H9 (cell line): ENCODE measurements around the gene FBXO38. TPM values are rescaled to one million over a fixed set of nuclear protein-coding genes. Genes with fewer than 3 reads are reported as not detected.

Experiments used
- DNase-seq: peaks from one replicate; pipeline ENCODE4 v3.0.0-alpha.2; 2017
- H2AFZ ChIP-seq: one replicate; pipeline ENCODE4 v1.6.1; 2013; ENCODE audit warnings: mild to moderate bottlenecking, low read length, control low read depth, moderate library complexity
- H2AK5ac ChIP-seq: 2 replicates; pipeline ENCODE4 v1.6.1; 2013; ENCODE audit warnings: low read length, control low read depth, mixed read lengths; ENCODE audit not compliant: insufficient read length
- H2BK120ac ChIP-seq: one replicate; pipeline ENCODE4 v1.6.1; 2013; ENCODE audit warnings: low read depth, mild to moderate bottlenecking, low read length, control low read depth, inconsistent platforms; ENCODE audit not compliant: poor library complexity, severe bottlenecking
- H2BK12ac ChIP-seq: 2 replicates; pipeline ENCODE4 v1.6.1; 2013; ENCODE audit warnings: low read length, control low read depth, mixed read lengths, low read depth; ENCODE audit not compliant: insufficient read length
- H2BK15ac ChIP-seq: 2 replicates; pipeline ENCODE4 v1.6.1; 2013; ENCODE audit warnings: low read depth, low read length, control low read depth
- H2BK20ac ChIP-seq: one replicate; pipeline ENCODE4 v1.6.1; 2013; ENCODE audit warnings: low read depth, mild to moderate bottlenecking, low read length, control low read depth, inconsistent platforms; ENCODE audit not compliant: poor library complexity, severe bottlenecking
- H2BK5ac ChIP-seq: 2 replicates; pipeline ENCODE4 v1.6.1; 2013; ENCODE audit warnings: low read length, control low read depth, mixed read lengths; ENCODE audit not compliant: insufficient read length
- H3K14ac ChIP-seq: 2 replicates; pipeline ENCODE4 v1.6.1; 2013; ENCODE audit warnings: low read length, control low read depth; ENCODE audit not compliant: insufficient read depth
- H3K18ac ChIP-seq: 2 replicates; pipeline ENCODE4 v1.6.1; 2013; ENCODE audit warnings: low read depth, mild to moderate bottlenecking, mixed read lengths, low read length, control low read depth; ENCODE audit not compliant: insufficient read length
- H3K23ac ChIP-seq: 2 replicates; pipeline ENCODE4 v1.6.1; 2013; ENCODE audit warnings: low read length, control low read depth, mixed read lengths, low read depth; ENCODE audit not compliant: insufficient read length
- H3K23me2 ChIP-seq: 2 replicates; pipeline ENCODE4 v1.6.1; 2013; ENCODE audit warnings: low read depth, mild to moderate bottlenecking, mixed read lengths, low read length, control low read depth; ENCODE audit not compliant: insufficient read length, poor library complexity, severe bottlenecking
- H3K27ac ChIP-seq: 2 replicates; pipeline ENCODE4 v1.5.1; 2013; ENCODE audit warnings: low read length, control low read depth, mixed read lengths, low read depth; ENCODE audit not compliant: insufficient read length
- H3K27me3 ChIP-seq: 2 replicates; pipeline ENCODE4 v1.6.1; 2013; ENCODE audit warnings: low read length, control low read depth, inconsistent platforms; ENCODE audit not compliant: insufficient read depth
- H3K4ac ChIP-seq: 2 replicates; pipeline ENCODE4 v1.6.1; 2013; ENCODE audit warnings: low read depth, mild to moderate bottlenecking, control low read depth, inconsistent platforms, low read length, moderate library complexity
- H3K4me1 ChIP-seq: 2 replicates; pipeline ENCODE4 v1.6.1; 2013; ENCODE audit warnings: low read length, control low read depth, inconsistent platforms; ENCODE audit not compliant: insufficient read depth
- H3K4me2 ChIP-seq: 2 replicates; pipeline ENCODE4 v1.6.1; 2013; ENCODE audit warnings: low read length, control low read depth, mixed read lengths; ENCODE audit not compliant: insufficient read length, insufficient read depth
- H3K56ac ChIP-seq: 2 replicates; pipeline ENCODE4 v1.6.1; 2013; ENCODE audit warnings: low read depth, mild to moderate bottlenecking, mixed read lengths, low read length, control low read depth; ENCODE audit not compliant: insufficient read length
- H3K79me1 ChIP-seq: 2 replicates; pipeline ENCODE4 v1.6.1; 2013; ENCODE audit warnings: low read depth, mild to moderate bottlenecking, moderate library complexity, low read length, control low read depth, inconsistent platforms; ENCODE audit not compliant: insufficient read depth, poor library complexity, severe bottlenecking
- H3K79me2 ChIP-seq: 2 replicates; pipeline ENCODE4 v1.6.1; 2013; ENCODE audit warnings: low read length, control low read depth, inconsistent platforms; ENCODE audit not compliant: insufficient read depth
- H3K9ac ChIP-seq: 2 replicates; pipeline ENCODE4 v1.6.1; 2013; ENCODE audit warnings: low read length, control low read depth, mixed read lengths; ENCODE audit not compliant: insufficient read length; ENCODE audit errors: extremely low read depth
- H3K9me3 ChIP-seq: one replicate; pipeline ENCODE4 v1.6.1; 2013; ENCODE audit warnings: low read depth, low read length, inconsistent platforms; ENCODE audit not compliant: control insufficient read depth
- H3T11ph ChIP-seq: one replicate; pipeline ENCODE4 v1.6.1; 2013; ENCODE audit warnings: mild to moderate bottlenecking, low read length, control low read depth, inconsistent platforms
- H4K20me1 ChIP-seq: one replicate; pipeline ENCODE4 v1.6.1; 2013; ENCODE audit not compliant: control insufficient read depth, insufficient read length, insufficient read depth
- H4K5ac ChIP-seq: 2 replicates; pipeline ENCODE4 v1.6.1; 2013; ENCODE audit warnings: low read depth, mild to moderate bottlenecking, mixed read lengths, low read length, control low read depth; ENCODE audit not compliant: insufficient read length
- H4K8ac ChIP-seq: replicated peaks from 2 replicates; pipeline ENCODE4 v1.6.1; 2013; ENCODE audit warnings: low read length, control low read depth, mixed read lengths, low read depth; ENCODE audit not compliant: insufficient read length
- H4K91ac ChIP-seq: 2 replicates; pipeline ENCODE4 v1.6.1; 2013; ENCODE audit warnings: low read depth, mild to moderate bottlenecking, moderate library complexity, mixed read lengths, low read length, control low read depth; ENCODE audit not compliant: insufficient read length
- H3K27ac Mint-ChIP-seq, 3 experiments: 2 replicates in 2 of 3; 3 replicates in 1 of 3; pipeline ENCODE4 v1.8.0; 2020 to 2021; ENCODE audit warnings: mixed read lengths in 3 of 3, mild to moderate bottlenecking in 1 of 3, moderate library complexity in 1 of 3
- H3K27me3 Mint-ChIP-seq: 2 replicates; pipeline ENCODE4 v1.8.0; 2021; ENCODE audit warnings: low read depth, mild to moderate bottlenecking, moderate library complexity, mixed read lengths
- H3K36me3 Mint-ChIP-seq, 3 experiments: 2 replicates in 2 of 3; 3 replicates in 1 of 3; pipeline ENCODE4 v1.8.0; 2020 to 2021; ENCODE audit warnings: low read depth in 3 of 3, mixed read lengths in 3 of 3; ENCODE audit not compliant: insufficient read depth in 1 of 3
- H3K4me1 Mint-ChIP-seq, 2 experiments: 2 replicates each; pipeline ENCODE4 v1.8.0; 2020; ENCODE audit warnings: mixed read lengths in 2 of 2
- H3K4me3 Mint-ChIP-seq, 2 experiments: 2 replicates in 1 of 2; 3 replicates in 1 of 2; pipeline ENCODE4 v1.8.0; 2020 to 2021; ENCODE audit warnings: mild to moderate bottlenecking in 2 of 2, mixed read lengths in 2 of 2, moderate library complexity in 1 of 2
- H3K9me3 Mint-ChIP-seq, 2 experiments: 2 replicates in 1 of 2; 3 replicates in 1 of 2; pipeline ENCODE4 v1.8.0; 2020; ENCODE audit warnings: mild to moderate bottlenecking in 2 of 2, mixed read lengths in 2 of 2, moderate library complexity in 1 of 2
- WGBS: extraction: QIAGEN DNeasy Blood & Tissue Kit; methylation state at CpG from one replicate; pipeline ENCODE4 v1.1.7; 2013; ENCODE audit warnings: missing lambda C conversion rate, low lambda C conversion rate, mixed read lengths; ENCODE audit not compliant: insufficient read length; ENCODE audit errors: extremely low coverage; 5-methylcytosine and 5-hydroxymethylcytosine counted together
- total RNA-seq: library from RNA; stranded (reverse); gene quantifications from 2 replicates; pipeline ENCODE4 v1.2.1, GENCODE V29; 2021
- TF ChIP-seq, protein P1 (sequence below): fragments of 200-600 bp; sonication (generic); conservative IDR thresholded peaks from 3 replicates; pipeline ENCODE4 v1.8.0; 2021; ENCODE audit warnings: antibody characterized with exemption, mild to moderate bottlenecking

Gene FBXO38
- total RNA-seq, 1 experiment from 2014 or later, result 34.6 TPM

DNA sequence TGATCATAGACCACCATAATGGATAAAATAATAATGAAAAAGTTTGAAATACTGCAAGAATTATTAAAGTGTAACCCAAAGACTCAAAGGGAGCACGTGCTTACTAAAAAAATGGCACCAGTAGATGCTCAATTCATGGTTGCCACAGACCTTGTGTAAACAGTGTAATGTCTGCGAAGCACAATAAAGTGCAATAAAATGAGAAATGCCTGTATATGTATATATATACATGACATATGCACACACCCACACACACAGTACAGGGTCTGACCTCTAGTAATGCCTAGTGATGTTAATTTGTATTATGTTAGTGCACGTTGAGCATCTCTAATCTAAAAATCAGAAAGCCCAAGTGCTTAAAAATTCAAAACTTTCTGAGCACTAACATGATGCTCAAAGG, 52.3 kb downstream of the FBXO38 start:
- no peaks in the 10 kb centered on the region for H3K4me1 Mint-ChIP-seq
- H3K27ac Mint-ChIP-seq, result no peak overlapping the region
- peaks cover 12 to 54% (median 51%) of the 10 kb centered on the region in 3 experiments; a peak in 5 of 7 replicates for H3K36me3 Mint-ChIP-seq
- H3K27me3 ChIP-seq, result no peaks in the 10 kb centered on the region
- H4K8ac ChIP-seq, result no peak overlapping the region
- H2BK12ac ChIP-seq, result no peak overlapping the region
- TF ChIP-seq, protein P1, sequence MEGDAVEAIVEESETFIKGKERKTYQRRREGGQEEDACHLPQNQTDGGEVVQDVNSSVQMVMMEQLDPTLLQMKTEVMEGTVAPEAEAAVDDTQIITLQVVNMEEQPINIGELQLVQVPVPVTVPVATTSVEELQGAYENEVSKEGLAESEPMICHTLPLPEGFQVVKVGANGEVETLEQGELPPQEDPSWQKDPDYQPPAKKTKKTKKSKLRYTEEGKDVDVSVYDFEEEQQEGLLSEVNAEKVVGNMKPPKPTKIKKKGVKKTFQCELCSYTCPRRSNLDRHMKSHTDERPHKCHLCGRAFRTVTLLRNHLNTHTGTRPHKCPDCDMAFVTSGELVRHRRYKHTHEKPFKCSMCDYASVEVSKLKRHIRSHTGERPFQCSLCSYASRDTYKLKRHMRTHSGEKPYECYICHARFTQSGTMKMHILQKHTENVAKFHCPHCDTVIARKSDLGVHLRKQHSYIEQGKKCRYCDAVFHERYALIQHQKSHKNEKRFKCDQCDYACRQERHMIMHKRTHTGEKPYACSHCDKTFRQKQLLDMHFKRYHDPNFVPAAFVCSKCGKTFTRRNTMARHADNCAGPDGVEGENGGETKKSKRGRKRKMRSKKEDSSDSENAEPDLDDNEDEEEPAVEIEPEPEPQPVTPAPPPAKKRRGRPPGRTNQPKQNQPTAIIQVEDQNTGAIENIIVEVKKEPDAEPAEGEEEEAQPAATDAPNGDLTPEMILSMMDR, result no peak
- H2BK5ac ChIP-seq, result no peak overlapping the region
- no peak overlapping the region for H2BK120ac ChIP-seq
- no peak overlapping the region for H3K56ac ChIP-seq
- H4K91ac ChIP-seq, result no peak overlapping the region
- no peak overlapping the region for H3T11ph ChIP-seq
- H2BK20ac ChIP-seq, result no peak overlapping the region
- no peak overlapping the region for H4K5ac ChIP-seq
- no peaks in the 10 kb centered on the region for H4K20me1 ChIP-seq
- no peaks in the 10 kb centered on the region for H3K4me1 ChIP-seq
- no peak overlapping the region for H3K14ac ChIP-seq
- no peak overlapping the region for H3K18ac ChIP-seq
- no peaks in the 10 kb centered on the region for H3K23me2 ChIP-seq
- DNase-seq, result no peak
- no peak overlapping the region for H3K4me3 Mint-ChIP-seq
- no peak overlapping the region for H3K4ac ChIP-seq
- no peak overlapping the region for H3K23ac ChIP-seq
- H2AK5ac ChIP-seq, result no peak overlapping the region
- WGBS, result no CpG with 5 or more reads among the region's 3 CpGs
- no peak overlapping the region for H2AFZ ChIP-seq
- no peaks in the 10 kb centered on the region for H3K9me3 ChIP-seq
- no peak overlapping the region for H3K4me2 ChIP-seq
- no peaks in the 10 kb centered on the region for H3K79me1 ChIP-seq
- no peak overlapping the region for H2BK15ac ChIP-seq
- H3K27ac ChIP-seq, result no peak overlapping the region
- H3K9me3 Mint-ChIP-seq, result no peaks in the 10 kb centered on the region
- no peak overlapping the region for H3K9ac ChIP-seq
- no peaks in the 10 kb centered on the region for H3K79me2 ChIP-seq
- H3K27me3 Mint-ChIP-seq, result no peaks in the 10 kb centered on the region
